Keratinocyte (primary cell): Measurements from ENCODE around the gene DHCR7. TPM values are rescaled to one million over a fixed set of nuclear protein-coding genes. Genes with fewer than 3 reads are reported as not detected.

Experiments used
- DNase-seq: peaks from one replicate; pipeline ENCODE4 v3.0.0-alpha.2; 2011; ENCODE audit warnings: low read depth, missing footprints, low spot score
- FAIRE-seq: peaks from 2 replicates; lab custom pipeline; 2011; peaks lifted over from hg19 to GRCh38; lab: Jason Lieb, UNC
- H2AFZ ChIP-seq: 2 replicates; pipeline ENCODE4 v1.6.0; 2012; ENCODE audit warnings: low read length, control low read depth, inconsistent platforms; ENCODE audit not compliant: control insufficient read depth
- H3K27ac ChIP-seq: 2 replicates; pipeline ENCODE4 v1.5.1; 2011; ENCODE audit warnings: low read length; ENCODE audit not compliant: control insufficient read depth, insufficient read depth
- H3K27me3 ChIP-seq: 3 replicates; pipeline ENCODE4 v1.6.0; 2011; ENCODE audit warnings: low read length; ENCODE audit not compliant: control insufficient read depth, insufficient read depth; ENCODE audit errors: extremely low read depth
- H3K36me3 ChIP-seq, 2 experiments: 2 replicates in 1 of 2; 3 replicates in 1 of 2; pipeline ENCODE4 v1.5.1; 2011; ENCODE audit warnings: low read length in 2 of 2, mild to moderate bottlenecking in 1 of 2; ENCODE audit not compliant: control insufficient read depth in 2 of 2, insufficient read depth in 2 of 2; ENCODE audit errors: extremely low read depth in 1 of 2
- H3K4me1 ChIP-seq: 3 replicates; pipeline ENCODE4 v1.5.1; 2011; ENCODE audit warnings: low read length; ENCODE audit not compliant: control insufficient read depth, insufficient read depth; ENCODE audit errors: extremely low read depth
- H3K4me2 ChIP-seq: 3 replicates; pipeline ENCODE4 v1.6.0; 2011; ENCODE audit warnings: low read depth, low read length; ENCODE audit not compliant: control insufficient read depth, insufficient read depth; ENCODE audit errors: extremely low read depth
- H3K4me3 ChIP-seq, 3 experiments: fragments of 200-600 bp in 1 of 3; sonication (generic) in 1 of 3; 2 replicates in 2 of 3; 3 replicates in 1 of 3; pipeline ENCODE4 v1.5.1; 2011 to 2016; ENCODE audit warnings: low read length in 3 of 3, mild to moderate bottlenecking in 3 of 3, control low read depth in 2 of 3, inconsistent platforms in 1 of 3, low read depth in 1 of 3, mixed read lengths in 1 of 3, mixed run types in 1 of 3, moderate library complexity in 1 of 3; ENCODE audit not compliant: control insufficient read depth in 2 of 3, insufficient read depth in 2 of 3; ENCODE audit errors: extremely low read depth in 1 of 3
- H3K79me2 ChIP-seq: 2 replicates; pipeline ENCODE4 v1.6.0; 2012; ENCODE audit warnings: low read length; ENCODE audit not compliant: control insufficient read depth, insufficient read depth
- H3K9ac ChIP-seq: 3 replicates; pipeline ENCODE4 v1.6.0; 2011; ENCODE audit warnings: low read length; ENCODE audit not compliant: control insufficient read depth, insufficient read depth; ENCODE audit errors: extremely low read depth
- H3K9me1 ChIP-seq: 3 replicates; pipeline ENCODE4 v1.6.0; 2011; ENCODE audit warnings: low read length; ENCODE audit not compliant: control insufficient read depth, insufficient read depth; ENCODE audit errors: extremely low read depth
- H3K9me3 ChIP-seq: 2 replicates; pipeline ENCODE4 v1.5.1; 2012; ENCODE audit warnings: low read depth, low read length; ENCODE audit not compliant: control insufficient read depth
- H4K20me1 ChIP-seq: 3 replicates; pipeline ENCODE4 v1.6.0; 2011; ENCODE audit warnings: low read length; ENCODE audit not compliant: control insufficient read depth, insufficient read depth; ENCODE audit errors: extremely low read depth
- CTCF ChIP-seq, 3 experiments: IDR thresholded peaks in 1 of 3; conservative IDR thresholded peaks in 1 of 3; optimal IDR thresholded peaks in 1 of 3; 2 replicates in 2 of 3; 3 replicates in 1 of 3; pipeline versions ENCODE3 to v1.5.1; 2011; ENCODE audit warnings: low read length in 3 of 3, mild to moderate bottlenecking in 3 of 3, moderate library complexity in 2 of 3, control low read depth in 1 of 3, inconsistent platforms in 1 of 3; ENCODE audit not compliant: insufficient read depth in 2 of 3; ENCODE audit errors: extremely low read depth in 1 of 3
- EZH2 ChIP-seq: IDR thresholded peaks from one replicate; pipeline ENCODE4 v1.6.1; 2012; ENCODE audit warnings: inconsistent platforms, mild to moderate bottlenecking, low read length, moderate library complexity
- dilution Hi-C: fragments of 300-500 bp; cut with MboI; formaldehyde crosslinking; loops from one replicate; pipeline ENCODE4 v1.7.0; 2020; ENCODE audit warnings: low sequenced_read_pairs; ENCODE audit not compliant: extremely low pct_ligation_motif_present
- polyA plus RNA-seq, 5 experiments: library from polyadenylated mRNA; depleted of rRNA in 3 of 5; stranded (reverse) in 3 of 5; stranded (forward) in 1 of 5; unstranded in 1 of 5; fragments of >200 nt; gene quantifications; 1 replicate in 1 of 5; 2 replicates in 3 of 5; 3 replicates in 1 of 5; pipeline versions ENCODE4 v1.2.1 to v1.2.3, GENCODE V29; 2011 to 2012; ENCODE audit warnings: missing spikeins in 2 of 5, low read depth in 1 of 5, low replicate concordance in 1 of 5

The DHCR7 gene
- polyA plus RNA-seq, 1 donor (not counting 4 experiments of a cell fraction or from before 2014, with no cell fraction given) = 143 TPM

DNA sequence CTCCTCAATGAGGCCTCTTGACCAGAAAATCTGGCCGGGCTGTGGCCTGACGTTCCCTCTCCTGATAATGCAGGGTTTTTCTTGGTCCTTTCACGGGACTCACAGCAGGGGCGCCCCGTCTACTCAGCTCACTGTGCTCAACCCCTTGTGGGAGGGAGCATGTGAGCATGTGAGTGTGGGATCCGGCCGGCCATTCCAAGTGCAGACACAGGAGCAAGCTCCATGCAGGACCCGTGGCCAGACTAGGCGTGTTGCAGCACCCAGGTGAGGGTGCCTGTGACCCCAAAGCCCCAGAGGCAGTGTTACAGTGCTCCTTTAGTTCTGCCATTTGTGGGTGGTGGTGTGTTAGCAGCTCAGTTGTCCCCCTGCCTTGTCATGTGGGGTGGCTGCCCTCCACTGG is 18.0 kb downstream of the DHCR7 start:
- no peaks in the 10 kb centered on the region for H3K79me2 ChIP-seq
- H3K27ac ChIP-seq = no peak overlapping the region
- no peak for FAIRE-seq
- H3K4me3 ChIP-seq = no peak overlapping the region
- dilution Hi-C loops = no loop called here
- no peak overlapping the region for H3K4me2 ChIP-seq
- no peak overlapping the region for H2AFZ ChIP-seq
- DNase-seq = no peak
- no peaks in the 10 kb centered on the region for H3K27me3 ChIP-seq
- peaks cover 15% of the 10 kb centered on the region for H3K4me1 ChIP-seq
- H3K9ac ChIP-seq = no peak overlapping the region
- peaks cover 3 to 9% of the 10 kb centered on the region in 2 experiments for H3K36me3 ChIP-seq
- H3K9me3 ChIP-seq = no peaks in the 10 kb centered on the region
- H4K20me1 ChIP-seq = peaks cover 2% of the 10 kb centered on the region
- peaks cover 3% of the 10 kb centered on the region for H3K9me1 ChIP-seq
- TF ChIP-seq EZH2 = no peak
- no peak for TF ChIP-seq CTCF (optimal IDR thresholded peaks at IDR 0.05 in 1 of 3, IDR thresholded peaks at IDR 0.05 in 1 of 3, conservative IDR thresholded peaks at IDR 0.05 in 1 of 3; ENCODE audit: extremely low read depth in 1 of 3, insufficient read depth in 2 of 3, low read length in 3 of 3)

- FAIRE-seq (no peak), DNase-seq (no peak)
- Histone ChIP-seq H3K4me3 (no peak overlapping the region), H4K20me1 (peaks cover 2% of the 10 kb centered on the region), H3K4me1 (peaks cover 15% of the 10 kb centered on the region), H3K27me3 (no peaks in the 10 kb centered on the region), H3K27ac (no peak overlapping the region), H3K9me1 (peaks cover 3% of the 10 kb centered on the region), H3K9ac (no peak overlapping the region), H3K9me3 (no peaks in the 10 kb centered on the region), H3K36me3 (peaks cover 0 to 4% of the 10 kb centered on the region in 2 experiments), H2AFZ (no peak overlapping the region), H3K4me2 (no peak overlapping the region), H3K79me2 (no peaks in the 10 kb centered on the region)
- dilution Hi-C loops = no loop called here
- TF ChIP-seq CTCF (optimal IDR thresholded peaks at IDR 0.05 in 1 of 3, IDR thresholded peaks at IDR 0.05 in 1 of 3, conservative IDR thresholded peaks at IDR 0.05 in 1 of 3; ENCODE audit: extremely low read depth in 1 of 3, insufficient read depth in 2 of 3, low read length in 3 of 3) = no peak
- no peak for TF ChIP-seq EZH2
Measured at GRCh38 chr11:71429701-71430100, 18.5 kb downstream of the DHCR7 start.
